ENCODE measurements around the gene DLG3. TPM values are rescaled to one million over a fixed set of nuclear protein-coding genes. Genes with fewer than 3 reads are reported as not detected.

The DLG3 gene
- total RNA-seq, 4 donors from 2014 or later = 5.0 to 14.5 (median 10.4) TPM

DNA sequence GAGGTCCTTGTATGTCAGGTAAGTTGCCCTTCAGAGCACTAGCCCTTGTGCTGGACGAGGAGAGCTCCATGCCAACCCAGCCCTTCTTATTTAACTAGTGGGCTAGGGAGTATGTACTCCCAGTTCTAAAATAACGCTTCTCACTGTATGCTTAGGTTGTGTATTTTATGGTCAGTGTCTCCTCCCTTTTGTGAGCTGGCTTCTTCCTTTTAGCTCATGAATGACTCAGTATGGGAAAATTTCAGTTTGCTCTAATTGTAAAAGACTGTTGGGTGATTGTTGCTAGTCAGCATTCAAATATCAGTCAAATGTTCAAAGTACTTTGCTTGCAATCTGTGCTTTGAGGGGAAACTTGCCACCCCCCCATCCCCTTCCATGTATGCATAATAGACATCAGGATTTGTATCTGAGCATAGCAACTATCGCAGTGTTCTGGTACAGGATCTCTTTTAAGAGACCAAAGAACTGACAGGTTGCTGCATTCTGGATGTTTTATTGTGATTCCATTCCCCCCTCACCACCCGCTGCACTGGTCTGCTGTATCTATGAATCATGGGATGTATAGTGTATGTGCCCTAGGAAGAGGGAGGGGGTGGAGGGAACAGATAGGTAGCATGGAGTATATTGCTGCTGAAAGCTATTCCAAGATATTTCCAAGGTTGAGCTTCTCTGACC, 34.7 kb downstream of the DLG3 start:
- Histone ChIP-seq H3K4me3 (no peak overlapping the region), H3K36me3 (no peaks in the 10 kb centered on the region), H3K9me3 (no peaks in the 10 kb centered on the region), H3K27ac (peak overlapping the region in 1 of 4 donors; percentile 50), H3K4me1 (peaks cover 0 to 35% (median 1%) of the 10 kb centered on the region in 4 donors), H3K27me3 (peaks cover 0 to 17% of the 10 kb centered on the region in 2 donors)
- no peak for DNase-seq (ENCODE audit: low spot score in 2 of 2)
- 62 to 68% methylated on average over 4 of the region's 4 CpGs for WGBS, 2 donors
- no peak for TF ChIP-seq POLR2A (IDR thresholded peaks at IDR 0.05)
- TF ChIP-seq, protein P1, sequence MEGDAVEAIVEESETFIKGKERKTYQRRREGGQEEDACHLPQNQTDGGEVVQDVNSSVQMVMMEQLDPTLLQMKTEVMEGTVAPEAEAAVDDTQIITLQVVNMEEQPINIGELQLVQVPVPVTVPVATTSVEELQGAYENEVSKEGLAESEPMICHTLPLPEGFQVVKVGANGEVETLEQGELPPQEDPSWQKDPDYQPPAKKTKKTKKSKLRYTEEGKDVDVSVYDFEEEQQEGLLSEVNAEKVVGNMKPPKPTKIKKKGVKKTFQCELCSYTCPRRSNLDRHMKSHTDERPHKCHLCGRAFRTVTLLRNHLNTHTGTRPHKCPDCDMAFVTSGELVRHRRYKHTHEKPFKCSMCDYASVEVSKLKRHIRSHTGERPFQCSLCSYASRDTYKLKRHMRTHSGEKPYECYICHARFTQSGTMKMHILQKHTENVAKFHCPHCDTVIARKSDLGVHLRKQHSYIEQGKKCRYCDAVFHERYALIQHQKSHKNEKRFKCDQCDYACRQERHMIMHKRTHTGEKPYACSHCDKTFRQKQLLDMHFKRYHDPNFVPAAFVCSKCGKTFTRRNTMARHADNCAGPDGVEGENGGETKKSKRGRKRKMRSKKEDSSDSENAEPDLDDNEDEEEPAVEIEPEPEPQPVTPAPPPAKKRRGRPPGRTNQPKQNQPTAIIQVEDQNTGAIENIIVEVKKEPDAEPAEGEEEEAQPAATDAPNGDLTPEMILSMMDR (IDR thresholded peaks at IDR 0.05) = no peak
- no peak for TF ChIP-seq EP300 (IDR thresholded peaks at IDR 0.05)

DNA sequence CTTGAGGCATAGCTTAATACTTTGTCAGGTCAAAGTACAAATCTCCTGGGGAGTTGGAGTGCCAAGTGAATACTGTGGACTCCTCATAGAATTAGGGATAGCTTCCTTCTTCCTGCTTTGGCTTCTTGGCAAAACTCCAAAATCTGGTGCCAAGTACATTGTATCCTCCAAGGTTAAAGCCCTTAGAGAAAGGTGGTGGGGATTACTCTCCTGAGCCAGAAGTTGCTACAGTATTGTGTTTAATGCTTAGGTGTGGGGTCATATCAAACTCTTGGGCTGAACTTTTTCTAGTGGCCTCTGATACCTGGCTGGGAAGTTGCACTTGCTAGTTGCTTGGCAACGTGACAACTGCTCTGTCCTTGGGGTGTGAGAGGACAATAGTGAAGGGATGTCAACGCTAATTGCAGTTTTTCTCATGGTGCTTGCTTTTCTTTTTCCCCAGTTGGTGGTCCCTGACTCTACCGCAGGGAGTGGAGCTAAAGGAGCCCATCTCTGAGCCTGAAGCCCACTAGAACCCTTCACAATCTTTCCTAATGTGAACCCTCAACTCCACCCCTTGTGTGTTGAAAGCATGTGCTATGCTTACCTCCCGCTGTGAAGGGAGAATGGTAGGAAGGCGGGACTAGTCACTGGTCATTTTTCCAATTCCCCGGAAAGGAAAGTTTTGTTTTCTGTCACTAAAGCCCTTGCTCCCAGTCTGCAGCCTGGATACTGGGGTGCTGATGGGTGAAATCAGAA, 35.5 kb downstream of the DLG3 start:
- WGBS, 2 donors = 35 to 55% methylated on average over 5 to 6 of the region's 6 CpGs
- Histone ChIP-seq H3K27me3 (peaks cover 0 to 17% of the 10 kb centered on the region in 2 donors), H3K9me3 (no peaks in the 10 kb centered on the region), H3K4me3 (no peak overlapping the region), H3K27ac (peak overlapping the region in 2 of 4 donors; percentile 8 to 26), H3K36me3 (no peaks in the 10 kb centered on the region), H3K4me1 (peaks cover 0 to 35% (median 1%) of the 10 kb centered on the region in 4 donors)
- DNase-seq (ENCODE audit: low spot score in 2 of 2) = no peak
- TF ChIP-seq EP300 (IDR thresholded peaks at IDR 0.05) (no peak), POLR2A (IDR thresholded peaks at IDR 0.05) (no peak)
- TF ChIP-seq, protein P1 (IDR thresholded peaks at IDR 0.05) = no peak

DNA sequence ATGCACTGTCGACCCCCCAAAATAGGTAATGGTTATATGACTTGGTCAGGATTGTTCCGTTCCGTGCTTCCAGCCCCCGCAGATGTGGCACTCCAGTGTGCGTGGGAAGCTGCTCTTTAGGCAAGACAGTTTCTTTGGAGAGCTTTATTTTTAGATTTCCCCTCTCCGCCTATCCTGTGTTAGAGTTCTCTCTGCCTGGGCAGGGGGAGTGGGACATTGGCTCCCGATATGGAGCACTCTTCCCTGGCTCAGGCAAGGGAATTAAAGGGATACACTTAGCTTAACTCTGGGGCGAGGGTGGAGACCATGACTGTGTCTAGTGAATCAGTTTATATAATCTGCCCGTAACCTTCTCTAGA, 36.0 kb downstream of the DLG3 start:
- H3K27ac ChIP-seq = peak overlapping the region in 1 of 4 donors; percentile 26
- H3K4me3 ChIP-seq = no peak overlapping the region

DNA sequence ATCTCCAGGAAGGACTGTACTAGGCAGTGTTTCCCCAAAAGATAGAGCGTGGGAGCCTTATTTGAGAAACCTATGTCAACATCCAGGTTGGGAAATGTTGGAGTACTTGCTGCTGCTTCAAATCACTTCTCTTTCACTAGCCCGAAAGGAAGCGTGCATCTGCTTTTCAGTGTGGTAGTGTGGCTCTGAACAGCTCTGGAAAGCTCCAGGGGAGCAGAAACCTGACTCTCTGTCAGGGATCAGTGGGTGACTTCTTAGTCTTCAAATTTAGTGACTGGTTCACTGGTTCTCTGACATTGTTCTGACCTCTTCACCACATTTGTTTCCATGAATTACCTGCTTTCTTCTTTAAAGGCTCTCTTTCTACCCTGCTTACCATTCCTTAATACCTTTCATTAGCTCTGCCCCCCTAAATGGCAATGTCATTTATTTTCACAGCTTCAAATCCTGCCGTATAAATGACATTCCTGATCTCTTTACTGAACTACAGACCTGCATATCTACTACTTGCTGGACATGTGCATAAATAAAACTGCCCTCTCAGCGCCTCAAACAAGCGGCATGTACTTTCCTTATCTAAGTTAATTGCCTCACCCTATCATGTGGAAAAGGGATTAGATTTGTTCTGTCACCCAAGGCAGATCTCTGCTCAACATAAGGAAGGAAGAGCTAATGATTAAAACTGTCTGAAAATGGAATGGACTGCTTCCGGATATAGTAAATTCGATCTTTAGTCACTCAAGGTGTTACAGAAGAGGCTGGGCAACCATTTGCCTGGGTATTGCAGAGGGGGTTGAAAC, 37.0 kb downstream of the DLG3 start:
- Histone ChIP-seq H3K36me3 (peaks cover 0 to 6% (median 0%) of the 10 kb centered on the region in 3 donors), H3K9me3 (no peaks in the 10 kb centered on the region), H3K4me3 (no peak overlapping the region), H3K4me1 (peaks cover 0 to 35% (median 1%) of the 10 kb centered on the region in 4 donors), H3K27ac (peak overlapping the region in 1 of 4 donors; percentile 12), H3K27me3 (peaks cover 0 to 17% of the 10 kb centered on the region in 2 donors)
- DNase-seq (ENCODE audit: low spot score in 2 of 2) = no peak
- no peak for TF ChIP-seq EP300 (IDR thresholded peaks at IDR 0.05)
- TF ChIP-seq, protein P1 (IDR thresholded peaks at IDR 0.05) = no peak
- 81 to 90% methylated on average over 8 of the region's 8 CpGs for WGBS, 2 donors

More for the DNA sequence above, 36.0 kb downstream of the DLG3 start:
- Histone ChIP-seq H3K27me3 (peaks cover 0 to 17% of the 10 kb centered on the region in 2 donors), H3K9me3 (no peaks in the 10 kb centered on the region), H3K4me1 (peaks cover 0 to 35% (median 1%) of the 10 kb centered on the region in 4 donors), H3K36me3 (no peaks in the 10 kb centered on the region)
- TF ChIP-seq, protein P1 (IDR thresholded peaks at IDR 0.05) = no peak
- no peak for TF ChIP-seq POLR2A (IDR thresholded peaks at IDR 0.05)
- no peak for TF ChIP-seq EP300 (IDR thresholded peaks at IDR 0.05)
- no peak for DNase-seq (ENCODE audit: low spot score in 2 of 2)
- WGBS, 2 donors = 42 to 56% methylated on average over 9 of the region's 9 CpGs

All from tibial nerve (tissue), 4 donors.